Measurements from ENCODE around the gene CDH13.

The CDH13 gene

GRCh38 chr16:82835487-82836155 is 208.9 kb downstream of the CDH13 start:
- Histone ChIP-seq H3K27me3 (ENCODE audit: insufficient read depth, low read length) (no peaks in the 10 kb centered on the region), H3K36me3 (ENCODE audit: insufficient read depth, low read length) (no peaks in the 10 kb centered on the region), H2AFZ (ENCODE audit: low read length, unreplicated experiment) (no peak overlapping the region), H3K4me3 (ENCODE audit: low read depth, low read length) (no peak overlapping the region), H3K27ac (ENCODE audit: low read depth, low read length) (no peak overlapping the region), H3K79me2 (ENCODE audit: control insufficient read depth, insufficient read depth, low read length, unreplicated experiment) (no peaks in the 10 kb centered on the region), H3K4me1 (ENCODE audit: control insufficient read depth, insufficient read depth, low read length, unreplicated experiment) (no peaks in the 10 kb centered on the region)

DNA sequence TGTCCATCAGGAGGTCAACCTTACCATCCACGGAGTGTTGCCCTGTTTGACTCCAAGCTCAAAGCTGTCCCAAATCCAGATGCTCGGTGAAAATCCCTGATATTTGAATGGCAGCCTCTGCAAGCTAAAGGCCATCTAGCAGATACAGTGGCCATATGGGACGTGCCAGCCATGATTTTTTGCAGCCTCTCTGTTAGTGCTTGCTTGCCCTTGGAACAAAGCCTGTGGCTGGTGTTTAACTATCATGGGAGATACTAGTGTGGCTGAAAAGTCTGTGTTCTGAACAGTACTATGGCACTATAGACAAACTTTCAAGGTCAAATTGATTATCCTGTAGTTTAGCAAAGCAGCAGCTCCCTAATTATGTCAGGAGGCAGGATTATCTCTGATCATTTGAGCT is 214.3 kb downstream of the CDH13 start:
- Histone ChIP-seq H3K36me3 (ENCODE audit: insufficient read depth, low read length) (no peaks in the 10 kb centered on the region), H3K27me3 (ENCODE audit: insufficient read depth, low read length) (no peaks in the 10 kb centered on the region), H3K27ac (ENCODE audit: low read depth, low read length) (no peak overlapping the region), H3K4me1 (ENCODE audit: control insufficient read depth, insufficient read depth, low read length, unreplicated experiment) (no peaks in the 10 kb centered on the region), H2AFZ (ENCODE audit: low read length, unreplicated experiment) (no peak overlapping the region), H3K79me2 (ENCODE audit: control insufficient read depth, insufficient read depth, low read length, unreplicated experiment) (no peaks in the 10 kb centered on the region), H3K4me3 (ENCODE audit: low read depth, low read length) (no peak overlapping the region)

- Histone ChIP-seq H3K79me2 (ENCODE audit: control insufficient read depth, insufficient read depth, low read length, unreplicated experiment) (no peaks in the 10 kb centered on the region), H3K4me1 (ENCODE audit: control insufficient read depth, insufficient read depth, low read length, unreplicated experiment) (no peaks in the 10 kb centered on the region), H3K36me3 (ENCODE audit: insufficient read depth, low read length) (no peaks in the 10 kb centered on the region), H2AFZ (ENCODE audit: low read length, unreplicated experiment) (no peak overlapping the region), H3K27ac (ENCODE audit: low read depth, low read length) (no peak overlapping the region), H3K4me3 (ENCODE audit: low read depth, low read length) (no peak overlapping the region), H3K27me3 (ENCODE audit: insufficient read depth, low read length) (no peaks in the 10 kb centered on the region)
Measured at GRCh38 chr16:82843606-82844271, 217.0 kb downstream of the CDH13 start.

DNA sequence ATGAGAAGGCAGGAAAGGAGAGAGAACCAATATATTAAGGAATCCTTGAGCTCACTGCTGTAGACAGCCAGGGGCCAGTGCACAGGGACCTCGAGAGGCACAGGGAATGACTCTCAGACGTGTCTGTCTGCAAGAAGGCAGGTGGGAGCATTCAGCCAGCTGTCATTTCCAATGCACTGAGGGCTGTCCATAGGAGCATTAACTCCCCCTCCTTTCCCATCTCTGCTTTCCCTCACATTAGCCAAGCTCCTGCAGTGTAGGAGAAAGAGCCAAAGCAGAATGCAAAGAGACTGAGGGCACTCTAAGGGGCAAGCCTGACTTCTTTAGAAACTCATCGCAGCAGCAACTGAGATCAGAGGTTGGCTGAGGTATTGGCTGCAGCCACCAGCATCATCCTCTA is 218.3 kb downstream of the CDH13 start:
- no peak overlapping the region for H2AFZ ChIP-seq (ENCODE audit: low read length, unreplicated experiment)

DNA sequence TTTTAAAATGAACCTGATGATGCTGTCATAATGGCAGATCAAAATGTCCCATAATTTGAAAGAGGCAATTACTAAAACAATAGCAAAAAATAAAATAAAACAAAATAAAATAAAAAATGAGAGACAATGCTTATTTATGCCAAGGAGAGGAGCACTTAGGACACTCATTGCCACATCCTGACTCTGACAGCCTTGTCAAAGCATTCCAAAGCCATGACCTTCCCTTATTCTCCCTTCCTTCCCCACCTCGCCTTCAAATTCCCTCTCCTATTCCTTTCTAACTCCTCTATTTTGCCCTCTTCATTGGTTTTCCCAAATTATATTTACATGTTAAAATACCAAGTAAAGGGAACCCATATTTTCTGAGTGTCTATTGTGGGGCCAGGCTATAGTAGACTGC is 220.0 kb downstream of the CDH13 start:
- Histone ChIP-seq H2AFZ (ENCODE audit: low read length, unreplicated experiment) (no peak overlapping the region), H3K79me2 (ENCODE audit: control insufficient read depth, insufficient read depth, low read length, unreplicated experiment) (no peaks in the 10 kb centered on the region), H3K27me3 (ENCODE audit: insufficient read depth, low read length) (no peaks in the 10 kb centered on the region), H3K27ac (ENCODE audit: low read depth, low read length) (no peak overlapping the region), H3K4me1 (ENCODE audit: control insufficient read depth, insufficient read depth, low read length, unreplicated experiment) (no peaks in the 10 kb centered on the region), H3K36me3 (ENCODE audit: insufficient read depth, low read length) (no peaks in the 10 kb centered on the region), H3K4me3 (ENCODE audit: low read depth, low read length) (no peak overlapping the region)

More for the DNA sequence above, 218.3 kb downstream of the CDH13 start:
- H3K4me1 ChIP-seq (ENCODE audit: control insufficient read depth, insufficient read depth, low read length, unreplicated experiment), result no peaks in the 10 kb centered on the region
- no peak overlapping the region for H3K4me3 ChIP-seq (ENCODE audit: low read depth, low read length)
- H3K27me3 ChIP-seq (ENCODE audit: insufficient read depth, low read length), result no peaks in the 10 kb centered on the region
- H3K36me3 ChIP-seq (ENCODE audit: insufficient read depth, low read length), result no peaks in the 10 kb centered on the region
- H3K27ac ChIP-seq (ENCODE audit: low read depth, low read length), result no peak overlapping the region
- no peaks in the 10 kb centered on the region for H3K79me2 ChIP-seq (ENCODE audit: control insufficient read depth, insufficient read depth, low read length, unreplicated experiment)

DNA sequence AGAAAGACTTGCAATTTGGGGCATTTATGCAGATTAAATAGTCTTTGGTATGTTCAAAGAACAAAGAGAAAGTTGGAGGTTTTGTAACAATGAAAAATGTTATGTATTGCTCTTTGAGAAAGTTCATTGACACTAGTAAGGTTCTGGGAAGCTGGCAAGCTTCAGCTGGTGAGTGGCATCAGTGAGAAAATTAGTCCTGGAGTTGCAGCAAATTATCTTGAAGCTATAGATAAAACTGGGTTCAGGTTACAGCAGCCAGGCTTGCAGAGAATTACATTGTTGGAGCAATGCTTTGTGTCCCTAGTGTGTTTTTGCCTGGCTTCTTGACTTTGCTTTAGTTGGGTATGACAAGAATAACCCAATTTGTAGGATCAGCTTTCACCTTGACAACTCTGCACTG is 221.2 kb downstream of the CDH13 start:
- Histone ChIP-seq H3K4me3 (ENCODE audit: low read depth, low read length) (no peak overlapping the region), H3K27ac (ENCODE audit: low read depth, low read length) (no peak overlapping the region), H3K79me2 (ENCODE audit: control insufficient read depth, insufficient read depth, low read length, unreplicated experiment) (no peaks in the 10 kb centered on the region), H3K36me3 (ENCODE audit: insufficient read depth, low read length) (no peaks in the 10 kb centered on the region), H3K27me3 (ENCODE audit: insufficient read depth, low read length) (no peaks in the 10 kb centered on the region), H3K4me1 (ENCODE audit: control insufficient read depth, insufficient read depth, low read length, unreplicated experiment) (no peaks in the 10 kb centered on the region), H2AFZ (ENCODE audit: low read length, unreplicated experiment) (no peak overlapping the region)

GRCh38 chr16:82852388-82853008 is 225.7 kb downstream of the CDH13 start:
- Histone ChIP-seq H3K36me3 (ENCODE audit: insufficient read depth, low read length) (no peaks in the 10 kb centered on the region), H3K4me1 (ENCODE audit: control insufficient read depth, insufficient read depth, low read length, unreplicated experiment) (no peaks in the 10 kb centered on the region), H2AFZ (ENCODE audit: low read length, unreplicated experiment) (no peak overlapping the region), H3K4me3 (ENCODE audit: low read depth, low read length) (no peak overlapping the region), H3K79me2 (ENCODE audit: control insufficient read depth, insufficient read depth, low read length, unreplicated experiment) (no peaks in the 10 kb centered on the region), H3K27ac (ENCODE audit: low read depth, low read length) (no peak overlapping the region), H3K27me3 (ENCODE audit: insufficient read depth, low read length) (no peaks in the 10 kb centered on the region)

- H3K4me3 ChIP-seq (ENCODE audit: low read depth, low read length), result no peak overlapping the region
- no peaks in the 10 kb centered on the region for H3K36me3 ChIP-seq (ENCODE audit: insufficient read depth, low read length)
- no peak overlapping the region for H3K27ac ChIP-seq (ENCODE audit: low read depth, low read length)
- no peaks in the 10 kb centered on the region for H3K79me2 ChIP-seq (ENCODE audit: control insufficient read depth, insufficient read depth, low read length, unreplicated experiment)
- no peak overlapping the region for H2AFZ ChIP-seq (ENCODE audit: low read length, unreplicated experiment)
- no peaks in the 10 kb centered on the region for H3K27me3 ChIP-seq (ENCODE audit: insufficient read depth, low read length)
- no peaks in the 10 kb centered on the region for H3K4me1 ChIP-seq (ENCODE audit: control insufficient read depth, insufficient read depth, low read length, unreplicated experiment)
Measured at GRCh38 chr16:82855471-82855870, 228.7 kb downstream of the CDH13 start.

DNA sequence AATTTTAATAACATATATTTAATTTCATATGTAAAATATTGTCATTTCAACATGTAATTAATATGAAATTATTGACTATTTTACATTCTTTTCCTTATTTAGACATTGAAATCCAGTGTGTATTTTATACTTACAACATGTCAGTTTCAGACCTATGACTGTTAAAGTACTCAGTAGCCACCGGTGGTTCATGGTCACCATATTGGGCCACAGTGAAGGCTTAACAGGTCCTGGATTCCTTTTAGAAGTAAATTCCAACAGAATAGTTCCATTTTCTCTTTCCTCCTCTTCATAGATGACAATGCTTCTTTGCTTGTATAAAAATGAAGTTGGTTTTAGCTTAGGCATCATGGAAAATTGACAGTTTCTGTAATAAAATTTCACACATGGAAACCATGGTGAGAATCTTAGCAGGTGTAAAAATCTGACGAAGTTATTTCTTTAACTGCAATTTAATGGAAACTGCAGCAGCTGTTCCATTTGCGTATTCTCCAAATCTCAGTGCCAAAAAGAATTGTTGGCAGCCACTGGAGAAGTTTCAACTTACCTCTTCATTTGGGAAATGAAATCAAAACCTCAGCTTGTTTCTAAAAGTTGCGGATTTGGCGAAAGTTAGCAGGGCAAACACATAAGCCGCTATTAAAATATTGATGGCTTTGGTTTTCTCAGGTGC is 231.1 kb downstream of the CDH13 start:
- Histone ChIP-seq H3K27ac (ENCODE audit: low read depth, low read length) (no peak overlapping the region), H3K27me3 (ENCODE audit: insufficient read depth, low read length) (no peaks in the 10 kb centered on the region), H3K36me3 (ENCODE audit: insufficient read depth, low read length) (no peaks in the 10 kb centered on the region), H2AFZ (ENCODE audit: low read length, unreplicated experiment) (no peak overlapping the region), H3K4me1 (ENCODE audit: control insufficient read depth, insufficient read depth, low read length, unreplicated experiment) (no peaks in the 10 kb centered on the region), H3K4me3 (ENCODE audit: low read depth, low read length) (no peak overlapping the region), H3K79me2 (ENCODE audit: control insufficient read depth, insufficient read depth, low read length, unreplicated experiment) (no peaks in the 10 kb centered on the region)

DNA sequence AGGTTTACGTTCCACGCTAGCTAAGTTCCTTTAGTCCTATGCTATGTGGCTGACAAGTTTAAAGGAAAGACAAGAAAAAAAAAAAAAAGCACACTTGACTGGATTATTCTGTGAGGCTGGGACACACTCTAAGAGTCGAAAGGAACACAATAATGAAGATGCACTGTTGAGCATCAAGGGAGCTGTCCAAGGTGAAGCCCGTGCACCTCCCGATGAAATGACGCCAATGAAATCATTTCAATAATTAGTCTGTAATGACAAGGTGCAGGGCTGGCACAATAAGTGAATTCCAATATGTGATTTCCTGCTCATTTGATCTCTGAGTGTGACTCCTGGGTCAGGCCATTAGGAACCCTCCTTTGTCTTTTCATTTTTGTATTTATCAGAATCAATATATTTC is 232.9 kb downstream of the CDH13 start:
- Histone ChIP-seq H3K79me2 (ENCODE audit: control insufficient read depth, insufficient read depth, low read length, unreplicated experiment) (no peaks in the 10 kb centered on the region), H2AFZ (ENCODE audit: low read length, unreplicated experiment) (no peak overlapping the region), H3K4me1 (ENCODE audit: control insufficient read depth, insufficient read depth, low read length, unreplicated experiment) (no peaks in the 10 kb centered on the region), H3K4me3 (ENCODE audit: low read depth, low read length) (no peak overlapping the region), H3K36me3 (ENCODE audit: insufficient read depth, low read length) (no peaks in the 10 kb centered on the region), H3K27me3 (ENCODE audit: insufficient read depth, low read length) (no peaks in the 10 kb centered on the region), H3K27ac (ENCODE audit: low read depth, low read length) (no peak overlapping the region)

All from ACC112 (cell line).